Hematopoietic multipotent progenitor cell (in vitro differentiated cells): ENCODE measurements around the gene GALNT7. TPM values are rescaled to one million over a fixed set of nuclear protein-coding genes. Genes with fewer than 3 reads are reported as not detected.
A peak's percentile ranks its signal among the peaks of the same experiment; 100 is the strongest.
"Not testable (repeated sequence)": the region's sequence is repeated elsewhere in the genome, so short reads cannot be mapped to it uniquely, and the experiment has no call there.

ENCODE experiments used
- DNase-seq, 3 donors: peaks; one replicate each; pipeline ENCODE4 v3.0.0-alpha.2; 2011 to 2015; ENCODE audit warnings: low read depth in 2 of 3, low spot score in 2 of 3
- total RNA-seq: library from RNA; depleted of rRNA; stranded (reverse); fragments of >200 nt; gene quantifications from one replicate; pipeline ENCODE4 v1.2.3, GENCODE V29; 2012

The GALNT7 gene
- total RNA-seq, 1 donor: 19.1 TPM

GRCh38 chr4:173192375-173193162 is 24.0 kb downstream of the GALNT7 start:
- DNase-seq: peak in 1 of 3 donors; percentile 61

GRCh38 chr4:173194157-173194556 is 25.5 kb downstream of the GALNT7 start:
- DNase-seq: no peak

- DNase-seq: peak in 1 of 3 donors; percentile 42
These were observed 26.5 kb downstream of the GALNT7 start for GRCh38 chr4:173195109-173195508.

- no peak for DNase-seq
These were observed 30.9 kb downstream of the GALNT7 start for GRCh38 chr4:173199553-173199952.

GRCh38 chr4:173200103-173200884 is 31.7 kb downstream of the GALNT7 start:
- no peak for DNase-seq

GRCh38 chr4:173202395-173202794 is 33.8 kb downstream of the GALNT7 start:
- DNase-seq: no peak

GRCh38 chr4:173205656-173206055 is 37.0 kb downstream of the GALNT7 start:
- DNase-seq: no peak

- no peak for DNase-seq
These were observed 39.8 kb downstream of the GALNT7 start for GRCh38 chr4:173208420-173208819.

GRCh38 chr4:173211222-173211621 is 42.6 kb downstream of the GALNT7 start:
- no peak for DNase-seq

GRCh38 chr4:173211838-173212237 is 43.2 kb downstream of the GALNT7 start:
- DNase-seq: no peak

GRCh38 chr4:173212379-173212778 is 43.8 kb downstream of the GALNT7 start:
- DNase-seq: no peak

GRCh38 chr4:173213296-173213695 is 44.7 kb downstream of the GALNT7 start:
- DNase-seq: no peak

GRCh38 chr4:173214231-173214630 is 45.6 kb downstream of the GALNT7 start:
- no peak for DNase-seq

GRCh38 chr4:173214661-173215060 is 46.0 kb downstream of the GALNT7 start:
- no peak for DNase-seq

- no peak for DNase-seq
These were observed 48.5 kb downstream of the GALNT7 start for GRCh38 chr4:173217075-173217474.

GRCh38 chr4:173217727-173218126 is 49.1 kb downstream of the GALNT7 start:
- no peak for DNase-seq

- peak in 2 of 3 donors; percentile 29 to 43 for DNase-seq
These were observed 50.0 kb downstream of the GALNT7 start for GRCh38 chr4:173218411-173219125.

GRCh38 chr4:173219126-173219437 is 50.5 kb downstream of the GALNT7 start:
- DNase-seq: not testable (repeated sequence)

- no peak for DNase-seq
These were observed 55.1 kb downstream of the GALNT7 start for GRCh38 chr4:173223743-173224142.

- DNase-seq: no peak
These were observed 57.8 kb downstream of the GALNT7 start for GRCh38 chr4:173226401-173226888.

GRCh38 chr4:173227756-173228155 is 59.1 kb downstream of the GALNT7 start:
- DNase-seq: peak in 2 of 3 donors; percentile 26 to 65
